ENCODE measurements around the gene ARHGAP27.
"Not testable (repeated sequence)": the region's sequence is repeated elsewhere in the genome, so short reads cannot be mapped to it uniquely, and the experiment has no call there.

Gene ARHGAP27

GRCh38 chr17:45357364-45357997 lies 75.2 kb downstream of the ARHGAP27 start:
- ATAC-seq: peak; percentile 81
- Mint-ChIP-seq H3K27ac (no peak overlapping the region), H3K4me1 (peaks cover 36% of the 10 kb centered on the region), H3K9me3 (no peaks in the 10 kb centered on the region), H3K4me3 (no peak overlapping the region), H3K36me3 (no peaks in the 10 kb centered on the region)
- no peak for DNase-seq (ENCODE audit: low spot score in 2 of 2)

GRCh38 chr17:45355087-45355486 lies 77.6 kb downstream of the ARHGAP27 start:
- no peak for ATAC-seq
- peaks cover 41% of the 10 kb centered on the region for H3K4me1 Mint-ChIP-seq
- H3K36me3 Mint-ChIP-seq: no peaks in the 10 kb centered on the region
- H3K27ac Mint-ChIP-seq: no peak overlapping the region
- no peaks in the 10 kb centered on the region for H3K9me3 Mint-ChIP-seq
- DNase-seq (ENCODE audit: low spot score in 2 of 2): no peak
- H3K4me3 Mint-ChIP-seq: no peak overlapping the region

- Mint-ChIP-seq H3K9me3 (no peaks in the 10 kb centered on the region), H3K4me1 (peaks cover 41% of the 10 kb centered on the region), H3K27ac (peak overlapping the region; percentile 5), H3K4me3 (peak overlapping the region; percentile 3), H3K36me3 (no peaks in the 10 kb centered on the region)
- ATAC-seq: peak; percentile 71
- no peak for DNase-seq (ENCODE audit: low spot score in 2 of 2)
Observed at GRCh38 chr17:45353043-45353442, 79.6 kb downstream of the ARHGAP27 start.

GRCh38 chr17:45351831-45352230 lies 80.8 kb downstream of the ARHGAP27 start:
- Mint-ChIP-seq H3K9me3 (no peaks in the 10 kb centered on the region), H3K4me1 (peaks cover 32% of the 10 kb centered on the region), H3K4me3 (no peak overlapping the region), H3K27ac (no peak overlapping the region), H3K36me3 (no peaks in the 10 kb centered on the region)
- no peak for ATAC-seq
- no peak for DNase-seq (ENCODE audit: low spot score in 2 of 2)

GRCh38 chr17:45347444-45347843 lies 85.2 kb downstream of the ARHGAP27 start:
- Mint-ChIP-seq H3K4me1 (peaks cover 5% of the 10 kb centered on the region), H3K27ac (no peak overlapping the region), H3K36me3 (no peaks in the 10 kb centered on the region), H3K9me3 (no peaks in the 10 kb centered on the region), H3K4me3 (no peak overlapping the region)
- DNase-seq (ENCODE audit: low spot score in 2 of 2) (no peak), ATAC-seq (no peak)

- no peak overlapping the region for H3K4me3 Mint-ChIP-seq
- H3K27ac Mint-ChIP-seq: no peak overlapping the region
- no peak for DNase-seq (ENCODE audit: low spot score in 2 of 2)
- H3K36me3 Mint-ChIP-seq: no peaks in the 10 kb centered on the region
- no peaks in the 10 kb centered on the region for H3K4me1 Mint-ChIP-seq
- no peak for ATAC-seq
- no peaks in the 10 kb centered on the region for H3K9me3 Mint-ChIP-seq
Observed at GRCh38 chr17:45346216-45347015, 86.3 kb downstream of the ARHGAP27 start.

- no peaks in the 10 kb centered on the region for H3K36me3 Mint-ChIP-seq
- no peak overlapping the region for H3K4me3 Mint-ChIP-seq
- H3K9me3 Mint-ChIP-seq: no peaks in the 10 kb centered on the region
- H3K4me1 Mint-ChIP-seq: no peaks in the 10 kb centered on the region
- DNase-seq (ENCODE audit: low spot score in 2 of 2) (no peak), ATAC-seq (no peak)
- peak overlapping the region; percentile 50 for H3K27ac Mint-ChIP-seq
Observed at GRCh38 chr17:45345554-45346215, 87.0 kb downstream of the ARHGAP27 start.

- ATAC-seq (no peak), DNase-seq (ENCODE audit: low spot score in 2 of 2) (no peak)
- Mint-ChIP-seq H3K4me1 (no peaks in the 10 kb centered on the region), H3K36me3 (no peaks in the 10 kb centered on the region), H3K9me3 (no peaks in the 10 kb centered on the region), H3K4me3 (no peak overlapping the region), H3K27ac (peak overlapping the region; percentile 50)
Observed at GRCh38 chr17:45345246-45345553, 87.5 kb downstream of the ARHGAP27 start.

GRCh38 chr17:45343967-45344664 lies 88.6 kb downstream of the ARHGAP27 start:
- DNase-seq (ENCODE audit: low spot score in 2 of 2); ATAC-seq; H3K9me3 Mint-ChIP-seq; H3K36me3 Mint-ChIP-seq; H3K4me3 Mint-ChIP-seq; H3K27ac Mint-ChIP-seq; H3K4me1 Mint-ChIP-seq: not testable (repeated sequence)
